H1 (cell line): ENCODE measurements around the gene DGKI. TPM values are rescaled to one million over a fixed set of nuclear protein-coding genes. Genes with fewer than 3 reads are reported as not detected.

Experiments
- CTCF ChIA-PET: fragments of 300-600 bp; sonication (Branson Sonifier 250); formaldehyde crosslinking; loops from one replicate; lab custom pipeline; 2021; ENCODE audit not compliant: partially characterized antibody; lab: Charles Lee
- POLR2A ChIA-PET: fragments of 300-600 bp; sonication (Branson Sonifier 250); formaldehyde crosslinking; loops from one replicate; lab custom pipeline; 2021; ENCODE audit warnings: inconsistent platforms; ENCODE audit not compliant: partially characterized antibody; lab: Charles Lee
- DNase-seq, 2 experiments: peaks; one replicate each; pipeline versions ENCODE4 v3.0.0 to v3.0.0-alpha.2; 2010 to 2022; ENCODE audit warnings: low spot score in 2 of 2, low read depth in 1 of 2, mixed read lengths in 1 of 2
- FAIRE-seq: peaks from 2 replicates; lab custom pipeline; 2011; peaks lifted over from hg19 to GRCh38; lab: Jason Lieb, UNC
- H2AFZ ChIP-seq: 2 replicates; pipeline ENCODE4 v1.8.1; 2012; ENCODE audit warnings: low read length, inconsistent platforms
- H2AK5ac ChIP-seq: 2 replicates; pipeline ENCODE4 v1.6.1; 2013; ENCODE audit warnings: low read depth, low read length
- H2BK120ac ChIP-seq: replicated peaks from 2 replicates; pipeline ENCODE3; 2013; ENCODE audit warnings: low read depth, low read length, inconsistent platforms
- H2BK12ac ChIP-seq: 2 replicates; pipeline ENCODE4 v1.6.1; 2013; ENCODE audit warnings: low read depth, low read length
- H2BK15ac ChIP-seq: 2 replicates; pipeline ENCODE4 v1.6.1; 2013; ENCODE audit warnings: low read length
- H2BK20ac ChIP-seq: 2 replicates; pipeline ENCODE4 v1.6.1; 2013; ENCODE audit warnings: low read length
- H2BK5ac ChIP-seq: 2 replicates; pipeline ENCODE4 v1.6.1; 2013; ENCODE audit warnings: low read depth, low read length
- H3K14ac ChIP-seq: 2 replicates; pipeline ENCODE4 v1.6.1; 2013; ENCODE audit warnings: inconsistent platforms; ENCODE audit not compliant: insufficient read length
- H3K18ac ChIP-seq: 2 replicates; pipeline ENCODE4 v1.6.1; 2013; ENCODE audit warnings: low read length; ENCODE audit errors: extremely low read depth
- H3K23ac ChIP-seq: 2 replicates; pipeline ENCODE4 v1.6.1; 2013; ENCODE audit warnings: inconsistent platforms; ENCODE audit not compliant: insufficient read length
- H3K23me2 ChIP-seq: 2 replicates; pipeline ENCODE4 v1.6.1; 2013; ENCODE audit warnings: low read depth, low read length
- H3K27ac ChIP-seq: 2 replicates; pipeline ENCODE4 v1.6.1; 2011; ENCODE audit warnings: low read depth, low read length, inconsistent platforms
- H3K27me3 ChIP-seq, 4 experiments: replicated peaks in 1 of 4; 1 replicate in 1 of 4; 2 replicates in 3 of 4; pipeline versions ENCODE4 v1.6.1 to v1.8.1; 2011 to 2013; ENCODE audit warnings: low read length in 3 of 4, mild to moderate bottlenecking in 3 of 4, inconsistent platforms in 2 of 4, mixed read lengths in 2 of 4, moderate library complexity in 1 of 4; ENCODE audit not compliant: control insufficient read depth in 3 of 4, insufficient read depth in 3 of 4; ENCODE audit errors: extremely low read depth in 1 of 4
- H3K36me3 ChIP-seq, 4 experiments: 2 replicates each; pipeline versions ENCODE4 v1.6.1 to v1.8.1; 2011 to 2013; ENCODE audit warnings: mild to moderate bottlenecking in 4 of 4, low read length in 3 of 4, moderate library complexity in 2 of 4, control low read depth in 1 of 4, inconsistent platforms in 1 of 4; ENCODE audit not compliant: insufficient read depth in 4 of 4, control insufficient read depth in 2 of 4
- H3K4ac ChIP-seq: replicated peaks from 2 replicates; pipeline ENCODE3; 2013; ENCODE audit warnings: low read length, low read depth, mixed read lengths, inconsistent platforms; ENCODE audit not compliant: insufficient read length
- H3K4me1 ChIP-seq, 4 experiments: replicated peaks in 1 of 4; 1 replicate in 1 of 4; 2 replicates in 3 of 4; pipeline versions ENCODE4 v1.6.1 to v1.8.1; 2011 to 2013; ENCODE audit warnings: low read length in 3 of 4, inconsistent platforms in 2 of 4, mixed read lengths in 1 of 4; ENCODE audit not compliant: insufficient read depth in 4 of 4, control insufficient read depth in 3 of 4
- H3K4me2 ChIP-seq, 2 experiments: 2 replicates each; pipeline versions ENCODE4 v1.6.1 to v1.8.1; 2011 to 2013; ENCODE audit warnings: low read depth in 2 of 2, low read length in 2 of 2, control low read depth in 1 of 2, inconsistent platforms in 1 of 2, mild to moderate bottlenecking in 1 of 2; ENCODE audit not compliant: insufficient read depth in 1 of 2
- H3K4me3 ChIP-seq, 4 experiments: fragments of 200-600, 300-600 bp in 1 of 4; sonication (generic), shearing (Covaris generic), sonication (Bioruptor Twin) in 1 of 4; 2 replicates each; pipeline versions ENCODE4 v1.5.1 to v1.8.1; 2011 to 2016; ENCODE audit warnings: low read length in 4 of 4, low read depth in 3 of 4, control low read depth in 2 of 4, inconsistent platforms in 2 of 4, mild to moderate bottlenecking in 2 of 4, mixed read lengths in 1 of 4, moderate library complexity in 1 of 4; ENCODE audit not compliant: insufficient read depth in 2 of 4; ENCODE audit errors: extremely low read depth in 1 of 4
- H3K56ac ChIP-seq: replicated peaks from 2 replicates; pipeline ENCODE3; 2013; ENCODE audit warnings: low read depth, mild to moderate bottlenecking, mixed read lengths, low read length, inconsistent platforms; ENCODE audit not compliant: insufficient read length
- H3K79me1 ChIP-seq: 2 replicates; pipeline ENCODE4 v1.6.1; 2013; ENCODE audit warnings: low read depth, low read length, control low read depth
- H3K79me2 ChIP-seq, 2 experiments: 2 replicates each; pipeline versions ENCODE4 v1.6.1 to v1.8.1; 2012 to 2013; ENCODE audit warnings: low read length in 2 of 2, mild to moderate bottlenecking in 2 of 2, inconsistent platforms in 1 of 2; ENCODE audit not compliant: insufficient read depth in 2 of 2, control insufficient read depth in 1 of 2
- H3K9ac ChIP-seq, 4 experiments: replicated peaks in 1 of 4; 1 replicate in 1 of 4; 2 replicates in 3 of 4; pipeline versions ENCODE4 v1.6.1 to v1.8.1; 2011 to 2013; ENCODE audit warnings: low read depth in 3 of 4, low read length in 3 of 4, control low read depth in 2 of 4, mild to moderate bottlenecking in 2 of 4, moderate library complexity in 2 of 4, inconsistent platforms in 1 of 4; ENCODE audit errors: extremely low read depth in 1 of 4
- H3K9me3 ChIP-seq, 2 experiments: 2 replicates each; pipeline versions ENCODE4 v1.6.1 to v1.8.1; 2012 to 2013; ENCODE audit warnings: mild to moderate bottlenecking in 2 of 2, moderate library complexity in 2 of 2, control low read depth in 1 of 2, inconsistent platforms in 1 of 2, low read depth in 1 of 2, low read length in 1 of 2, mixed read lengths in 1 of 2; ENCODE audit not compliant: insufficient read depth in 2 of 2
- H4K20me1 ChIP-seq, 2 experiments: replicated peaks in 1 of 2; 2 replicates each; pipeline versions ENCODE3 to v1.8.1; 2011 to 2013; ENCODE audit warnings: inconsistent platforms in 2 of 2, low read length in 2 of 2, mild to moderate bottlenecking in 1 of 2; ENCODE audit not compliant: insufficient read depth in 2 of 2, control insufficient read depth in 1 of 2
- H4K5ac ChIP-seq: 2 replicates; pipeline ENCODE4 v1.6.1; 2013; ENCODE audit warnings: low read length, low read depth, mixed read lengths, inconsistent platforms; ENCODE audit not compliant: insufficient read length
- H4K8ac ChIP-seq: 2 replicates; pipeline ENCODE4 v1.8.0; 2013; ENCODE audit warnings: mild to moderate bottlenecking, moderate library complexity, low read length, inconsistent platforms; ENCODE audit not compliant: insufficient read depth; ENCODE audit errors: extremely low read depth
- H4K91ac ChIP-seq: replicated peaks from 2 replicates; pipeline ENCODE3; 2013; ENCODE audit warnings: low read length, mixed read lengths, inconsistent platforms; ENCODE audit not compliant: insufficient read length
- BACH1 ChIP-seq: IDR thresholded peaks from 2 replicates; pipeline ENCODE4 v1.6.1; 2012; ENCODE audit warnings: low read length, improper control_type of control experiment
- CBX8 ChIP-seq: fragments of 300-800, 300-1000 bp; sonication (generic); IDR thresholded peaks from 2 replicates; pipeline ENCODE4 v1.7.1; 2016; ENCODE audit warnings: low read depth, low read length, borderline replicate concordance
- EP300 ChIP-seq, 2 experiments: IDR thresholded peaks; 1 replicate in 1 of 2; 2 replicates in 1 of 2; pipeline ENCODE4 v1.6.1; 2011 to 2012; ENCODE audit warnings: low read depth in 2 of 2, low read length in 2 of 2, mild to moderate bottlenecking in 2 of 2, borderline replicate concordance in 1 of 2, inconsistent platforms in 1 of 2, moderate library complexity in 1 of 2
- NRF1 ChIP-seq: IDR thresholded peaks from 2 replicates; pipeline ENCODE4 v1.6.1; 2011; ENCODE audit warnings: mild to moderate bottlenecking, low read depth, low read length, improper control_type of control experiment
- polyA plus RNA-seq, 7 experiments: library from polyadenylated mRNA; depleted of rRNA in 3 of 7; stranded (reverse) in 5 of 7; unstranded in 2 of 7; fragments of >200 nt in 5 of 7; fragments of 200-250 nt in 2 of 7; gene quantifications; 1 replicate in 5 of 7; 2 replicates in 1 of 7; 4 replicates in 1 of 7; pipeline versions ENCODE4 v1.2.1 to v1.2.3, GENCODE V29; 2011 to 2013; ENCODE audit warnings: missing spikeins in 2 of 7, mixed read lengths in 2 of 7
- total RNA-seq: library from RNA; stranded (reverse); fragmentation: NEBNext Ultra II Directional; extraction: Animal tissue kit (Norgen Biotek cat#: 25700); gene quantifications from 2 replicates; pipeline ENCODE4 v1.2.1, GENCODE V29; 2021
- TF ChIP-seq, protein P1 (sequence below): IDR thresholded peaks from 2 replicates; pipeline ENCODE4 v1.6.1; 2012; ENCODE audit warnings: inconsistent platforms

DGKI gene
- total and polyA plus RNA-seq, 2 of the 8 experiments (the other 6 are each of a cell fraction or from before 2014, with no cell fraction given) = 0.20 to 0.71 TPM

DNA sequence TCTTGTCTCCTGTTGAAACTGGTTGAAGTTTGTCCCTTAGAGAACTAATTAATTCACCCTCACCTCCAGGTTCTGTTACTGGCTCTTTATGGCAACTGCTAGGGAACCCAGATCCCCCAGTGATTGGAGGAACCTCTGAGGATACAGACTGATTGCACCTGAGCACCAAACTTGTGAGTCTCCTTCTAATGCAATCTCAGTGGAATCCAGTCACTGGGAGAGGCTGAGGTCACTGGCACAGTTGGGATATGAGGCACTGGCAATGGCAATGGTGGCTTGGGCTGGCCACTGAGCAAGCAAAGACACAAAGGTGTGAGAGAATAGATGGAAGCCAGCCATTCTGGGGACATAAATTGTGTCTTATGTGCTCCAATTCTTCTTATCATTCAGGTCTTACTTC lies 5.3 kb upstream of the DGKI start:
- Histone ChIP-seq H3K36me3 (no peaks in the 10 kb centered on the region), H2BK120ac (no peak overlapping the region), H3K4me3 (no peak overlapping the region), H4K8ac (no peak overlapping the region), H3K23ac (no peak overlapping the region), H2BK12ac (no peak overlapping the region), H3K4me1 (no peaks in the 10 kb centered on the region; a peak in 2 of 7 replicates), H3K79me1 (no peaks in the 10 kb centered on the region), H2AK5ac (no peak overlapping the region), H3K27ac (no peak overlapping the region), H2AFZ (no peak overlapping the region), H4K91ac (no peak overlapping the region), H2BK5ac (no peak overlapping the region), H3K9ac (no peak overlapping the region), H3K56ac (no peak overlapping the region), H4K5ac (no peak overlapping the region), H4K20me1 (no peaks in the 10 kb centered on the region), H3K4ac (no peak overlapping the region), H3K79me2 (no peaks in the 10 kb centered on the region), H3K9me3 (no peaks in the 10 kb centered on the region), H3K27me3 (peaks cover 11 to 22% (median 17%) of the 10 kb centered on the region in 4 experiments), H3K14ac (no peak overlapping the region), H3K4me2 (no peak overlapping the region), H2BK20ac (no peak overlapping the region), H3K18ac (no peak overlapping the region), H3K23me2 (peaks cover 4% of the 10 kb centered on the region), H2BK15ac (no peak overlapping the region)
- POLR2A ChIA-PET = interaction anchor here (1.0 kb wide), 1 partner anchor 23 kb away, joined by 3 read pairs; no protein-coding TSS in a partner anchor
- no peak for DNase-seq
- CTCF ChIA-PET = no interaction called here
- no peak for FAIRE-seq
- TF ChIP-seq BACH1 (no peak), CBX8 (no peak), EP300 (IDR thresholded peaks at IDR 0.05; ENCODE audit: borderline replicate concordance in 1 of 2, low read depth in 2 of 2, low read length in 2 of 2) (no peak), NRF1 (no peak)
- TF ChIP-seq, protein P1, sequence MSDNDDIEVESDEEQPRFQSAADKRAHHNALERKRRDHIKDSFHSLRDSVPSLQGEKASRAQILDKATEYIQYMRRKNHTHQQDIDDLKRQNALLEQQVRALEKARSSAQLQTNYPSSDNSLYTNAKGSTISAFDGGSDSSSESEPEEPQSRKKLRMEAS = no peak
